ENCODE results near the gene PDCD1. TPM values are rescaled to one million over a fixed set of nuclear protein-coding genes. Genes with fewer than 3 reads are reported as not detected.
"Not testable (repeated sequence)": the region's sequence is repeated elsewhere in the genome, so short reads cannot be mapped to it uniquely, and the experiment has no call there.

Gene PDCD1
- total RNA-seq, 1 experiment from 2014 or later, result not detected

DNA sequence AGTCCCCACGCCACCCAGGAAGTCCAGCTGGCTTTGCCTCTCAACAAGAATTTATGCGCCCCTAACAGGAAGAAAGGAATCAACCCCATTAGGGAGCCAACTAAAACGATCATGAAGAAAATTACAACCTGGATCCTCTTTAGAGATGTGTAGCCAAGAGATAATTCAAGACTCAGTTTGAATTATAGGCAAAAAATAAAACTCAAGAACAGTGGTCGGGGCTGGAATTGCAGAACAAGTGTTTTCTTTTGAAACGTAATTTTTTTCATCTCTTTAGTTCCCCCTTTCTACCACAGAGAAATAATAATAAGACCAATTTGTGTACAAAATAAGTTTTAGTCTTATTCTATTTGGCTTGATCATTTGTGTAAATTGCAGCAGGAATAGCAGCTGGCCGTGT, 22.4 kb downstream of the PDCD1 start:
- Histone ChIP-seq H2AFZ (no peak overlapping the region), H3K79me2 (ENCODE audit: low read depth) (no peaks in the 10 kb centered on the region), H3K9me2 (ENCODE audit: insufficient read depth) (no peaks in the 10 kb centered on the region), H3F3A (ENCODE audit: insufficient read depth, low read depth) (no peaks in the 10 kb centered on the region), H3K27ac (no peak overlapping the region), H3K36me3 (ENCODE audit: low read depth) (no peaks in the 10 kb centered on the region), H3K27me3 (ENCODE audit: insufficient read depth, low read depth) (peaks cover 53% of the 10 kb centered on the region), H3K9me3 (ENCODE audit: insufficient read depth, low read depth) (no peaks in the 10 kb centered on the region), H3K4me3 (no peak overlapping the region), H3K4me2 (no peak overlapping the region), H3K4me1 (replicated peaks; ENCODE audit: insufficient read depth) (peaks cover 4% of the 10 kb centered on the region; the same call in 1 of the 2 replicates), H4K20me1 (ENCODE audit: insufficient read depth) (no peaks in the 10 kb centered on the region)
- DNase-seq, result no peak
- ChIA-PET POLR2A (ENCODE audit: unreplicated experiment) (no interaction called here), CTCF (interaction anchor here (1.0 kb wide), 1 partner anchor 101 kb away, joined by 3 read pairs; no protein-coding TSS in a partner anchor)
- no TSS peak for BruUV-seq (replicated peaks)
- intact Hi-C loops (cut with micrococcal nuclease; ENCODE audit: unreplicated experiment), result no loop called here
- no peak for TF ChIP-seq EZH2 (IDR thresholded peaks at IDR 0.05; ENCODE audit: low read depth)
- TF ChIP-seq, protein P1, sequence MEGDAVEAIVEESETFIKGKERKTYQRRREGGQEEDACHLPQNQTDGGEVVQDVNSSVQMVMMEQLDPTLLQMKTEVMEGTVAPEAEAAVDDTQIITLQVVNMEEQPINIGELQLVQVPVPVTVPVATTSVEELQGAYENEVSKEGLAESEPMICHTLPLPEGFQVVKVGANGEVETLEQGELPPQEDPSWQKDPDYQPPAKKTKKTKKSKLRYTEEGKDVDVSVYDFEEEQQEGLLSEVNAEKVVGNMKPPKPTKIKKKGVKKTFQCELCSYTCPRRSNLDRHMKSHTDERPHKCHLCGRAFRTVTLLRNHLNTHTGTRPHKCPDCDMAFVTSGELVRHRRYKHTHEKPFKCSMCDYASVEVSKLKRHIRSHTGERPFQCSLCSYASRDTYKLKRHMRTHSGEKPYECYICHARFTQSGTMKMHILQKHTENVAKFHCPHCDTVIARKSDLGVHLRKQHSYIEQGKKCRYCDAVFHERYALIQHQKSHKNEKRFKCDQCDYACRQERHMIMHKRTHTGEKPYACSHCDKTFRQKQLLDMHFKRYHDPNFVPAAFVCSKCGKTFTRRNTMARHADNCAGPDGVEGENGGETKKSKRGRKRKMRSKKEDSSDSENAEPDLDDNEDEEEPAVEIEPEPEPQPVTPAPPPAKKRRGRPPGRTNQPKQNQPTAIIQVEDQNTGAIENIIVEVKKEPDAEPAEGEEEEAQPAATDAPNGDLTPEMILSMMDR (conservative IDR thresholded peaks at IDR 0.05), result no peak

DNA sequence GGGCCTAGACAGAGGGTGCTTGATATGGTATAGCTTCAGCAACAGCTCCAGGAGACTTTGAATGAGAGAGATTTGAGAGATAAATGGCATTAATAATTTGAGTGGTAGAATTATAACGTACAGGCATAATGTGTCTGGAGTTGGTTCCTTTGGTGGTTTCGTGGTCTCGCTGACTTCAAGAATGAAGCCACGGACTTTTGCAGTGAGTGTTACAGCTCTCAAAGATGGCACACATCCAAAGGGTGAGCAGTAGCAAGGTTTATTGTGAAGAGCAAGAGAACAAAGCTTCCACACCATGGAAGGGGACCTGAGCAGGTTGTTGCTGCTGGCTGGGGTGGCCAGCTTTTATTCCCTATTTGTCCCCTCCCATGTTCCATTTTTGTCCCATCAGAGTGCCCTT, 23.1 kb downstream of the PDCD1 start:
- Histone ChIP-seq H3K4me3 (no peak overlapping the region), H3F3A (ENCODE audit: insufficient read depth, low read depth) (no peaks in the 10 kb centered on the region), H3K4me1 (replicated peaks; ENCODE audit: insufficient read depth) (peaks cover 4% of the 10 kb centered on the region; the same call in 1 of the 2 replicates), H3K27ac (no peak overlapping the region), H2AFZ (no peak overlapping the region), H3K4me2 (no peak overlapping the region), H3K9me2 (ENCODE audit: insufficient read depth) (no peaks in the 10 kb centered on the region), H3K79me2 (ENCODE audit: low read depth) (no peaks in the 10 kb centered on the region), H4K20me1 (ENCODE audit: insufficient read depth) (no peaks in the 10 kb centered on the region), H3K36me3 (ENCODE audit: low read depth) (no peaks in the 10 kb centered on the region), H3K9me3 (ENCODE audit: insufficient read depth, low read depth) (no peaks in the 10 kb centered on the region), H3K27me3 (ENCODE audit: insufficient read depth, low read depth) (peaks cover 59% of the 10 kb centered on the region)
- TF ChIP-seq EZH2 (IDR thresholded peaks at IDR 0.05; ENCODE audit: low read depth), result no peak
- TF ChIP-seq, protein P1 (conservative IDR thresholded peaks at IDR 0.05), result no peak
- no TSS peak for BruUV-seq (replicated peaks)
- intact Hi-C loops (cut with micrococcal nuclease; ENCODE audit: unreplicated experiment), result no loop called here
- ChIA-PET CTCF (no interaction called here), POLR2A (ENCODE audit: unreplicated experiment) (no interaction called here)
- no peak for DNase-seq

DNA sequence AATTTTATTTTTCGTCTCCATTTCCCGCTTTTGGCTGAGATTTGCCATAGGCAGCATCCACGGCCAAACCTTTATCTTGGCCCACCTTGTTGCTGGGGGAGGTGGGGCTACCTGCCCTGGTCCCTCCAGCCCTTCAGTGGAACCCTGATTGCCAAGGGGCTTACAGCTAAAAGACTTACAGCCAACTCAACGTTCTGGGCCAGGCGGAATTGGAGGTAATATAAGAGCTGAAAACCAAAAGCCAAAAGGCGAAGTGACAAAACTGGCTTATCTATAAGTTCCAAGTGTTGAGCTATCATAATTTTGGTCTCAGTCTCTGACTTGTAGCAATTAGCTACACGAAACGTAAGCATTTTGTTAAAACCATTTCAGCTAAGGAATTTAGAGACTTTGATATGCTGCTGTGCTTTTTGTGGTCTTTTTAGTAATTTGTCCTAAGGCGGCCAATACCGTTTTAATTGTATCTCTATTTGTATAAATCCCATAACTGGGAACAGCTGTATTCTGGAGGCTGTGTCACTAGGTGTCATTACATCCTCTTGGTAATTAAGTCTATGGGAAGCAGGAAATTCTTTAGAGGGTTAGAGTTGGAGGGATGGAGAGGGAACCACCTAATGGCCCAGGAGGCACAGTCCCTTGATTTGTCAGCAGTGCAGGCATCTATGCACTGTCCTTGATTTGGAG, 24.0 kb downstream of the PDCD1 start:
- Histone ChIP-seq H3K4me1 (replicated peaks; ENCODE audit: insufficient read depth) (peaks cover 4% of the 10 kb centered on the region; the same call in 1 of the 2 replicates), H2AFZ (no peak overlapping the region), H3K27me3 (ENCODE audit: insufficient read depth, low read depth) (peaks cover 57% of the 10 kb centered on the region), H3K4me3 (no peak overlapping the region), H3F3A (ENCODE audit: insufficient read depth, low read depth) (no peaks in the 10 kb centered on the region), H3K79me2 (ENCODE audit: low read depth) (no peaks in the 10 kb centered on the region), H3K9me2 (ENCODE audit: insufficient read depth) (no peaks in the 10 kb centered on the region), H3K36me3 (ENCODE audit: low read depth) (no peaks in the 10 kb centered on the region), H3K4me2 (no peak overlapping the region), H3K27ac (no peak overlapping the region), H4K20me1 (ENCODE audit: insufficient read depth) (no peaks in the 10 kb centered on the region), H3K9me3 (ENCODE audit: insufficient read depth, low read depth) (no peaks in the 10 kb centered on the region)
- ChIA-PET POLR2A (ENCODE audit: unreplicated experiment) (no interaction called here), CTCF (interaction anchor here (0.6 kb wide), 2 partner anchors 12 to 175 kb away, joined by 3 to 6 read pairs; no protein-coding TSS in a partner anchor)
- TF ChIP-seq, protein P1 (conservative IDR thresholded peaks at IDR 0.05), result no peak
- no peak for TF ChIP-seq EZH2 (IDR thresholded peaks at IDR 0.05; ENCODE audit: low read depth)
- intact Hi-C loops (cut with micrococcal nuclease; ENCODE audit: unreplicated experiment), result no loop called here
- no TSS peak for BruUV-seq (replicated peaks)
- DNase-seq, result no peak

DNA sequence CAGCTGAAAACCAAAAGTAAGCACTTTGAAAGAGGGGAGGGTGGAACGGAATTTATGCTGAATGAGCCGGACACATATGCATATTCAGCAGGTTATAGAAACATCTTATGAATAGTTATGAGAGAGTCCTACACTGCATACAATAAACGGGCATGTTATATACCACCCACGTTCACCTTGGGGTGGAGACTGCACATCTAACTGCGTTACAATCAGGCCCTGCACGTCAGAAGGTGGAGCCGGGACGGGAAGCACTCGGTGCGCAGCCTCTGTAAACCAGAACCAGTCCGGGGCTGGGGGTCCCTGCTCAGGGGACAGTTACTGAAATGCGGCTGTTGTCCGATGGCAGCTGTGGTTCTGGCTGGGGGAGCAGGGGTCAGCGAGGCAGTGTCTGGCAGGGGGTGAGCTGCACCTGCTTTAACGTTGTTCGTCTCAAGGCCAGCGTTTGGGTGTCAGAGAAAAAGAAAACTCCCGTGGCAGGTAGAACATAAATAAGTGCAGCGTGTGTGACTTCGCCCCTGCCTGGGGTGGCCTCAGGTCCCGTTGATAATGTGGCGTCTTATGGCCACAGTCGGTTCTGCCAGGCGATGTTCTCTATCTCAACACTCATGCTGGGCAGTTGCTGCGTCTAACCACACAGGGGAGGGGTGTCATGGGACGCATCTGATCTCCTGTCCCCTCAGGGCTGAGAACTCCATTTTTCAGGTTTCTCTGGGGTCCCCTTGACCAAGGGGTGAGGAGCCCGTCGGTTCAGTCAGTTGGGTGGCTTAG, 24.8 kb downstream of the PDCD1 start:
- POLR2A ChIA-PET (ENCODE audit: unreplicated experiment); BruUV-seq (replicated peaks); intact Hi-C loops (cut with micrococcal nuclease; ENCODE audit: unreplicated experiment); H3K9me3 ChIP-seq (ENCODE audit: insufficient read depth, low read depth); H3K4me2 ChIP-seq; H3K27ac ChIP-seq; H3K4me1 ChIP-seq (replicated peaks; ENCODE audit: insufficient read depth); H3K4me3 ChIP-seq; H3K79me2 ChIP-seq (ENCODE audit: low read depth); H4K20me1 ChIP-seq (ENCODE audit: insufficient read depth); H3K36me3 ChIP-seq (ENCODE audit: low read depth); H3K9me2 ChIP-seq (ENCODE audit: insufficient read depth); DNase-seq; H2AFZ ChIP-seq; H3F3A ChIP-seq (ENCODE audit: insufficient read depth, low read depth): not testable (repeated sequence)
- peaks cover 50% of the 10 kb centered on the region for H3K27me3 ChIP-seq (ENCODE audit: insufficient read depth, low read depth)
- CTCF ChIA-PET, result interaction anchor here (0.6 kb wide), 1 partner anchor 11 kb away, joined by 6 read pairs; no protein-coding TSS in a partner anchor
